HCT116 (cell line): ENCODE results near the gene ZGPAT. TPM values are rescaled to one million over a fixed set of nuclear protein-coding genes. Genes with fewer than 3 reads are reported as not detected.

Experiments
- ATAC-seq: fragments of 200-7000 bp; cut with Tn5 transposase; 2 replicates; pipeline ENCODE4 v1.9.1; 2020; ENCODE audit warnings: mild to moderate bottlenecking, moderate library complexity
- BruUV-seq: library from RNA; stranded (reverse); fragments of 400-500 nt; replicated peaks from 2 replicates; lab custom pipeline; 2021; lab: Mats Ljungman, UMichigan
- CTCF ChIA-PET: fragments of 300-600 bp; sonication (Branson Sonifier 250); formaldehyde crosslinking; loops from one replicate; lab custom pipeline; 2021; ENCODE audit warnings: antibody characterized with exemption; lab: Charles Lee
- POLR2A ChIA-PET: fragments of 300-600, 350-600 bp; sonication (Branson Sonifier 250); formaldehyde crosslinking; loops from one replicate; lab custom pipeline; 2021; ENCODE audit warnings: antibody characterized with exemption; lab: Charles Lee
- RAD21 ChIA-PET, 2 experiments: fragments of 300-600 bp; sonication (Branson Sonifier 250); formaldehyde crosslinking; loops; one replicate each; lab custom pipeline; 2023; ENCODE audit warnings: low total read pairs in 2 of 2; ENCODE audit not compliant: uncharacterized antibody in 2 of 2, unreplicated experiment in 2 of 2, low non-redundant PET in 1 of 2; lab: Charles Lee
- DNase-seq: peaks from one replicate; pipeline ENCODE4 v3.0.0-alpha.2; 2010; ENCODE audit warnings: low read depth, low spot score
- H2AFZ ChIP-seq: fragments of 200-600 bp; shearing (Covaris generic), sonication (generic); 2 replicates; pipeline ENCODE4 v1.6.1; 2017; ENCODE audit warnings: low read depth, mixed run types, mixed read lengths, antibody characterized with exemption, low read length; ENCODE audit not compliant: poor library complexity, severe bottlenecking
- H3K27ac ChIP-seq: 2 replicates; pipeline ENCODE4 v1.5.1; 2012; ENCODE audit warnings: low read depth, low read length
- H3K27me3 ChIP-seq: fragments of 200-600 bp; sonication (generic); 2 replicates; pipeline ENCODE4 v1.6.1; 2016; ENCODE audit warnings: mixed run types, low read length, mixed read lengths; ENCODE audit not compliant: insufficient read depth
- H3K36me3 ChIP-seq, 2 experiments: fragments of 200-500 bp in 1 of 2; fragments of 200-600 bp in 1 of 2; sonication (Bioruptor generic) in 1 of 2; sonication (generic) in 1 of 2; 2 replicates each; pipeline versions ENCODE4 v1.5.1 to v1.6.1; 2014 to 2016; ENCODE audit warnings: low read length in 2 of 2, inconsistent platforms in 1 of 2, mixed read lengths in 1 of 2, mixed run types in 1 of 2; ENCODE audit not compliant: insufficient read depth in 2 of 2, control insufficient read depth in 1 of 2
- H3K4me1 ChIP-seq, 2 experiments: fragments of 200-600 bp in 1 of 2; sonication (generic) in 1 of 2; 2 replicates each; pipeline versions ENCODE4 v1.5.1 to v1.6.1; 2012 to 2017; ENCODE audit warnings: low read length in 2 of 2, inconsistent platforms in 1 of 2, mild to moderate bottlenecking in 1 of 2, mixed read lengths in 1 of 2, mixed run types in 1 of 2, moderate library complexity in 1 of 2; ENCODE audit not compliant: insufficient read depth in 2 of 2, control insufficient read depth in 1 of 2
- H3K4me2 ChIP-seq: fragments of 200-600 bp; sonication (generic); 2 replicates; pipeline ENCODE4 v1.6.1; 2017; ENCODE audit warnings: mixed run types, low read length, mixed read lengths
- H3K4me3 ChIP-seq, 2 experiments: fragments of 200-600 bp in 1 of 2; sonication (generic) in 1 of 2; replicated peaks in 1 of 2; 2 replicates each; pipeline ENCODE4 v1.5.1; 2011 to 2016; ENCODE audit warnings: low read length in 2 of 2, control low read depth in 1 of 2, low read depth in 1 of 2, mild to moderate bottlenecking in 1 of 2, mixed read lengths in 1 of 2, mixed run types in 1 of 2
- H3K79me2 ChIP-seq: fragments of 200-600 bp; sonication (generic); 2 replicates; pipeline ENCODE4 v1.6.1; 2017; ENCODE audit warnings: mild to moderate bottlenecking, mixed run types, low read length, moderate library complexity, mixed read lengths; ENCODE audit not compliant: insufficient read depth
- H3K9ac ChIP-seq: fragments of 200-600 bp; sonication (generic); 2 replicates; pipeline ENCODE4 v1.6.1; 2016; ENCODE audit warnings: low read length, mixed read lengths
- H3K9me2 ChIP-seq: fragments of 200-600 bp; sonication (generic), shearing (Covaris generic); 2 replicates; pipeline ENCODE4 v1.6.1; 2017; ENCODE audit warnings: mixed run types, mild to moderate bottlenecking, moderate library complexity; ENCODE audit not compliant: insufficient read depth
- H3K9me3 ChIP-seq, 2 experiments: fragments of 200-500 bp in 1 of 2; fragments of 200-600 bp in 1 of 2; sonication (Bioruptor generic) in 1 of 2; sonication (generic) in 1 of 2; 2 replicates each; pipeline ENCODE4 v1.6.1; 2014 to 2017; ENCODE audit warnings: low read length in 2 of 2, mixed read lengths in 2 of 2, inconsistent platforms in 1 of 2, low read depth in 1 of 2, mild to moderate bottlenecking in 1 of 2, mixed run types in 1 of 2, moderate library complexity in 1 of 2; ENCODE audit not compliant: control insufficient read depth in 1 of 2, insufficient read depth in 1 of 2
- H4K20me1 ChIP-seq: fragments of 200-600 bp; sonication (generic), shearing (Covaris generic); 2 replicates; pipeline ENCODE4 v1.6.1; 2017; ENCODE audit warnings: mixed run types, mild to moderate bottlenecking, moderate library complexity; ENCODE audit not compliant: insufficient read depth
- CBX3 ChIP-seq: IDR thresholded peaks from 2 replicates; pipeline ENCODE4 v1.6.1; 2012; ENCODE audit warnings: low read depth
- CEBPB ChIP-seq: IDR thresholded peaks from 2 replicates; pipeline ENCODE4 v1.6.1; 2012; ENCODE audit warnings: low read depth
- EZH2 ChIP-seq: fragments of 200-600 bp; sonication (generic); IDR thresholded peaks from 2 replicates; pipeline ENCODE4 v1.6.1; 2017; ENCODE audit warnings: antibody characterized with exemption, mixed run types
- EZH2phosphoT487 ChIP-seq: fragments of 200-600 bp; IDR thresholded peaks from 2 replicates; pipeline ENCODE4 v1.6.1; 2018; ENCODE audit warnings: antibody characterized with exemption, borderline replicate concordance
- FOSL1 ChIP-seq: IDR thresholded peaks from 2 replicates; pipeline ENCODE4 v1.6.1; 2012; ENCODE audit warnings: low read depth
- JUND ChIP-seq: IDR thresholded peaks from 2 replicates; pipeline ENCODE4 v1.6.1; 2012
- MAX ChIP-seq: IDR thresholded peaks from 2 replicates; pipeline ENCODE4 v1.6.1; 2012
- POLR2A ChIP-seq: IDR thresholded peaks from 2 replicates; pipeline ENCODE4 v1.7.0; 2011; ENCODE audit warnings: borderline replicate concordance; ENCODE audit not compliant: insufficient read depth, insufficient read length; ENCODE audit errors: extremely low read depth
- SIN3A ChIP-seq: IDR thresholded peaks from 2 replicates; pipeline ENCODE4 v1.6.1; 2012; ENCODE audit warnings: low read depth
- SP1 ChIP-seq: IDR thresholded peaks from 2 replicates; pipeline ENCODE4 v1.6.1; 2012; ENCODE audit warnings: low read depth
- SRF ChIP-seq: IDR thresholded peaks from 2 replicates; pipeline ENCODE4 v1.6.1; 2012; ENCODE audit warnings: low read depth
- YY1 ChIP-seq: IDR thresholded peaks from 2 replicates; pipeline ENCODE4 v1.6.1; 2011; ENCODE audit warnings: low read length, low read depth, moderate library complexity, mild to moderate bottlenecking; ENCODE audit not compliant: insufficient replicate concordance; ENCODE audit errors: extremely low read depth
- ZBTB33 ChIP-seq: IDR thresholded peaks from 2 replicates; pipeline ENCODE4 v1.6.1; 2011; ENCODE audit warnings: mild to moderate bottlenecking, low read length, moderate library complexity; ENCODE audit not compliant: insufficient replicate concordance; ENCODE audit errors: extremely low read depth
- ZFX ChIP-seq: fragments of 450-650 bp; IDR thresholded peaks from 2 replicates; pipeline ENCODE4 v1.6.1; 2017
- ZNF274 ChIP-seq: fragments of 200-500 bp; sonication (Bioruptor generic); IDR thresholded peaks from 2 replicates; pipeline ENCODE4 v1.6.1; 2014; ENCODE audit warnings: mild to moderate bottlenecking, low read depth, low read length, inconsistent platforms
- intact Hi-C: fragments of 100-400 bp; cut with micrococcal nuclease; formaldehyde crosslinking; loops from 2 replicates; pipeline ENCODE4 v1.10.0; 2022
- total RNA-seq: library from RNA; stranded (reverse); gene quantifications from one replicate; pipeline ENCODE4 v1.2.1, GENCODE V29; 2021; ENCODE audit not compliant: unreplicated experiment
- TF ChIP-seq, protein P1 (sequence below): IDR thresholded peaks from 2 replicates; pipeline ENCODE4 v1.6.1; 2012

Gene ZGPAT
- total RNA-seq, 1 experiment from 2014 or later, result 30.6 TPM

DNA sequence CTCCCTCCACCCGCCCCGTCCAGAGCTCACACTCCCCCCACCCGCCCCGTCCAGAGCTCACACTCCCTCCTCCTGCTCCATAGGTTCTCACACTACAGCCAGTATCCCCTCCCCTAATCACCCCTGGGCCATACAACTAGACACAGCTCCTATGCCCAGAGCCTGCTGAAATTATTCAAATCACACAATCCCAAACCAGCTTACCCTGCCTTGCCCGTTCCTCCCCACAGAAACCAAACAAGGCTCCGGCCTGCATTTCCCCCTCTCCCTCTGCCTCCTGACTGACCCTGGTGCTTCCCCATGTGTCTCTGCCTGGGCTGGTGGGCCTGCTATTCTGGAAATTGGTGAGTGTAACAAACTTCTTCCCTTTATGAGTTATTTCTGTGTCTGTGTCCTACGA is 50.3 kb downstream of the ZGPAT start:
- H3K9me2 ChIP-seq, result no peaks in the 10 kb centered on the region

More for the DNA sequence above, 50.3 kb downstream of the ZGPAT start:
- Histone ChIP-seq H3K9ac (no peak overlapping the region), H3K79me2 (no peaks in the 10 kb centered on the region), H3K4me1 (no peaks in the 10 kb centered on the region), H3K27ac (no peak overlapping the region), H3K27me3 (no peaks in the 10 kb centered on the region), H4K20me1 (no peaks in the 10 kb centered on the region), H3K4me3 (no peak overlapping the region), H3K4me2 (no peak overlapping the region), H3K9me3 (no peaks in the 10 kb centered on the region), H3K36me3 (no peaks in the 10 kb centered on the region), H2AFZ (no peak overlapping the region)
- ChIA-PET CTCF (no interaction called here), POLR2A (no interaction called here), RAD21 (no interaction called here)
- BruUV-seq, result no TSS peak
- intact Hi-C loops, result no loop called here
- DNase-seq (no peak), ATAC-seq (no peak)
- TF ChIP-seq FOSL1, result no peak
- no peak for TF ChIP-seq YY1
- no peak for TF ChIP-seq EZH2
- TF ChIP-seq, protein P1, sequence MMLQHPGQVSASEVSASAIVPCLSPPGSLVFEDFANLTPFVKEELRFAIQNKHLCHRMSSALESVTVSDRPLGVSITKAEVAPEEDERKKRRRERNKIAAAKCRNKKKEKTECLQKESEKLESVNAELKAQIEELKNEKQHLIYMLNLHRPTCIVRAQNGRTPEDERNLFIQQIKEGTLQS, result no peak
- TF ChIP-seq SP1, result no peak
- TF ChIP-seq SIN3A, result no peak
- no peak for TF ChIP-seq POLR2A
- TF ChIP-seq JUND, result no peak
- TF ChIP-seq CEBPB, result no peak
- no peak for TF ChIP-seq ZNF274
- TF ChIP-seq ZBTB33, result no peak
- TF ChIP-seq SRF, result no peak
- no peak for TF ChIP-seq MAX
- no peak for TF ChIP-seq CBX3
- no peak for TF ChIP-seq ZFX
- no peak for TF ChIP-seq EZH2phosphoT487
